Measurements from ENCODE around the gene GPR33.

DNA sequence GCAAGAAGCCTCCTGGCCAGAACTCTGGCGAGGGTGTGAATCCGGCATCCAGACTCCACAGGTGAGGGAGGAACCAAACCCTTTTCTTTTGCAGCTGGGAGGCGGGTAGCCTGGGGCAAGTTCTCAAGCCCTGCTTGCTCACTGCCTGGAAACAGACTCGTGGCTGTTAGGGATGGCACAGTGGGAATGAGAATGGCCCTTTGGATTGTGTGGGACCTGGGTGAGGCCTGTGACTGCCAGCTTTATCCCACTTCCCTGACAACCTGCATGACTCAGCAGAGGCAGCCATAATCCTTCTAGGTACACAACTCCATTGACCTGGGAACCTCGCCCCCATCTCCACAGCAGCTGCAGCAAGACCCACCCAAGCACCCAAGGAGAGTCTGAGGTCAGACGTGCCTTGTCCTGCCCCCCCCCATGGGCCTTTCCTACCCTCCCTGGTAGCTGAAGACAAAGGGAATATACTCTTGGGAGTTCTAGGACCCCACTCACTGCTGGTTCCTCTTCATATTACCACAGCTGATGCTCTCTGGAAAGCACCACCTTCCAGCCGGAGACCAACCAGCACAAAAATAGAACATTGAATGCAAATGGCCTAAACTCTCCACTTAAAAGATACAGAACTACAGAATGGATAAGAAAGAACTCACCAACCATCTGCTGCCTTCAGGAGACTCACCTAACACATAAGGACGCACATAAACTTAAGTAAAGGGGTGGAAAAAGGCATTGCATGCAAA lies 5.1 kb upstream of the GPR33 start:
- TF ChIP-seq, protein P1, sequence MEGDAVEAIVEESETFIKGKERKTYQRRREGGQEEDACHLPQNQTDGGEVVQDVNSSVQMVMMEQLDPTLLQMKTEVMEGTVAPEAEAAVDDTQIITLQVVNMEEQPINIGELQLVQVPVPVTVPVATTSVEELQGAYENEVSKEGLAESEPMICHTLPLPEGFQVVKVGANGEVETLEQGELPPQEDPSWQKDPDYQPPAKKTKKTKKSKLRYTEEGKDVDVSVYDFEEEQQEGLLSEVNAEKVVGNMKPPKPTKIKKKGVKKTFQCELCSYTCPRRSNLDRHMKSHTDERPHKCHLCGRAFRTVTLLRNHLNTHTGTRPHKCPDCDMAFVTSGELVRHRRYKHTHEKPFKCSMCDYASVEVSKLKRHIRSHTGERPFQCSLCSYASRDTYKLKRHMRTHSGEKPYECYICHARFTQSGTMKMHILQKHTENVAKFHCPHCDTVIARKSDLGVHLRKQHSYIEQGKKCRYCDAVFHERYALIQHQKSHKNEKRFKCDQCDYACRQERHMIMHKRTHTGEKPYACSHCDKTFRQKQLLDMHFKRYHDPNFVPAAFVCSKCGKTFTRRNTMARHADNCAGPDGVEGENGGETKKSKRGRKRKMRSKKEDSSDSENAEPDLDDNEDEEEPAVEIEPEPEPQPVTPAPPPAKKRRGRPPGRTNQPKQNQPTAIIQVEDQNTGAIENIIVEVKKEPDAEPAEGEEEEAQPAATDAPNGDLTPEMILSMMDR (IDR thresholded peaks at IDR 0.05), result no peak
- TF ChIP-seq POLR2AphosphoS5 (IDR thresholded peaks at IDR 0.05), result no peak

All from breast epithelium (tissue), 3 donors.